LNCAP (cell line): ENCODE data around the gene NCLN.

Source experiments
- CTCF ChIP-seq: fragments of 450-650 bp; IDR thresholded peaks from 2 replicates; pipeline ENCODE4 v1.5.1; 2017; ENCODE audit warnings: mild to moderate bottlenecking

NCLN gene

GRCh38 chr19:3161453-3161852 is 24.3 kb upstream of the NCLN start:
- TF ChIP-seq CTCF = no peak

- no peak for TF ChIP-seq CTCF
Observed at GRCh38 chr19:3162418-3163229, 23.1 kb upstream of the NCLN start.

DNA sequence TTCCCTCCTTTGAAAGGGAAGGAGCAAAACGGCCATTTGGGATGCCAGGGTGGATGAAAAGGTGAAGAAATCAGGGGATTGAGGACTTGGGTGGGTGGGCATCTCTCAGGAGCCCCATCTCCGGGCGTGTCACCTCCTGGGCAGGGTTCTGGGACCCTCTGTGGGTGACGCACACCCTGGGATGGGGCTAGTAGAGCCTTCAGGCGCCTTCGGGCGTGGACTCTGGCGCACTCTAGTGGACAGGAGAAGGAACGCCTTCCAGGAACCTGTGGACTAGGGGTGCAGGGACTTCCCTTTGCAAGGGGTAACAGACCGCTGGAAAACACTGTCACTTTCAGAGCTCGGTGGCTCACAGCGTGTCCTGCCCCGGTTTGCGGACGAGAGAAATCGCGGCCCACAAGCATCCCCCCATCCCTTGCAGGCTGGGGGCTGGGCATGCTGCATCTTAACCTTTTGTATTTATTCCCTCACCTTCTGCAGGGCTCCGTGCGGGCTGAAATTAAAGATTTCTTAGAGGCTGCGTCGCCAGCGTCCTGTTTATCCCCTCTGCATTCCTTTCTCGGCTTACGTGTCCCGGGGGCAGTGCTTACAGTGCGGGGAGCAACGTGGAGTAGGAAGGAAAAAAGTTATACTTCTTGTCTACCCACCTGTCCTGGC is 22.4 kb upstream of the NCLN start:
- peak; percentile 92 for TF ChIP-seq CTCF

DNA sequence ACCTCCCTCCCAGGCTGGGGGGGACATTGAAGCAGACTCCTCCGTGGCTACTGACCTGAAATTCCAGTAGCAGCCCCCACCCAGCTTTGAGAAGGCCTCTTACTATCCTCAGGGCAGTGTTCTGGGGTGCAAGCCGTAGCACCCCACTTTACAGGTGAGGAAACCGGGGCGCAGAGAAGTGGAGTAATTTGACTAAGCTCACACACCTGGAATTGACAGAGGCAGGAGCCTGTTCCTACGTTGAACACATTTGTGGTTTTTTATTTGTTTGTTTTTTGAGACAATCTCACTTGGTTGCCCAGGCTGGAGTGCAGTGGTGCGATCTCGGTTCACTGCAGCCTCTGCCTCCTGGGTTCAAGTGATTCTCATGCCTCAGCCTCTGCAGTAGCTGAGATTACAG is 21.8 kb upstream of the NCLN start:
- TF ChIP-seq CTCF = no peak

DNA sequence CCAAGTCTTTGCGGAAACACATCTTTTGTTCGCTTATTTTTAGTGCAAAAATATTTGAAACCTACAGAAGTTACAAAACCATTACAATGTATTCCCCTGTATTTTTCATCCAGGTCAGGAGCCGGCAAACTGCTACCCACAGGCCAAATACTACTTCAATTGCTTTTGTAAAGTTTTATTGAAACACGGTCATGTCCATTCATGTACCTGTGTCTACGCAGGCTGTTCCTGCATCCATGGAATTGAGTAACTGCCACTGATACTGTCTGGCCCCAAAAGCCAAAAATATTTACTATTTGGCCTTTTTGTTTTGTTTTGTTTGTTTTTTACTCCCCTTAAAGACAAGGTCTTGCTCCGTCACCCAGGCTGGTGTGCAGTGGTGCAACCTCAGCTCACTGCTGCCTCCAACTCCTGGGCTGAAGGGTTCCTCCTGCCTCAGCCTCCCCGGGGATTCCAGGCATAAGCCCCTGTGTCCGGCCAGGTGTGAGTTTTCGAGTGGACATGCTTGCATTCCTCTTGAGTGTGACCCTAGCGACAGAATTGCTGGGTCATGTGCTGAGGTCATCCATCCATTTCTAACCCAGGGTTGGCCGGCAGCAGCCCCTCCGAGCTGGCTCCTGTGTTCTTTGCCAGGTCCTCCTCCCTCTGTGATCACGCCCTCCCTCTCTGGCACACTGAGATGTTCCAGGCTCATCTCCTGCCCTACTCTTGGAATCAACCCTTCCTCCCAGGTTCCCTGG is 18.0 kb upstream of the NCLN start:
- no peak for TF ChIP-seq CTCF

GRCh38 chr19:3171894-3172672 is 13.6 kb upstream of the NCLN start:
- no peak for TF ChIP-seq CTCF
